SHP77 treated with DMSO at 0.1 percent for 48 hours (cell line): ENCODE measurements around the gene SLC22A8.
"Not testable (repeated sequence)": the region's sequence is repeated elsewhere in the genome, so short reads cannot be mapped to it uniquely, and the experiment has no call there.

Source experiments
- DNase-seq: peaks from one replicate; lab custom pipeline; 2025; lab: John Stamatoyannopoulos, UW

Gene SLC22A8

GRCh38 chr11:62985041-62985750 is 30.4 kb downstream of the SLC22A8 start:
- no peak for DNase-seq

- no peak for DNase-seq
Measured at GRCh38 chr11:62984451-62984991, 31.1 kb downstream of the SLC22A8 start, which contains the start of gene SLC22A6. Gene SLC22A6 (minus strand): TSS chr11:62984967. CDS start chr11:62984690, 277 bp downstream.

GRCh38 chr11:62983536-62984199 is 32.0 kb downstream of the SLC22A8 start:
- DNase-seq, result no peak

- no peak for DNase-seq
Measured at GRCh38 chr11:62981743-62982142, 33.9 kb downstream of the SLC22A8 start.

GRCh38 chr11:62980133-62980760 is 35.4 kb downstream of the SLC22A8 start:
- DNase-seq, result no peak

- no peak for DNase-seq
Measured at GRCh38 chr11:62976109-62976508, 39.5 kb downstream of the SLC22A8 start.

- peak; percentile 49 for DNase-seq
Measured at GRCh38 chr11:62974848-62975522, 40.7 kb downstream of the SLC22A8 start.

- no peak for DNase-seq
Measured at GRCh38 chr11:62965574-62965973, 50.1 kb downstream of the SLC22A8 start.

- DNase-seq, result no peak
Measured at GRCh38 chr11:62962391-62962790, 53.2 kb downstream of the SLC22A8 start.

- DNase-seq, result no peak
Measured at GRCh38 chr11:62961017-62961570, 54.5 kb downstream of the SLC22A8 start.

- no peak for DNase-seq
Measured at GRCh38 chr11:62959422-62959980, 56.1 kb downstream of the SLC22A8 start.

GRCh38 chr11:62958547-62959421 is 56.9 kb downstream of the SLC22A8 start:
- DNase-seq, result no peak

GRCh38 chr11:62957147-62957546 is 58.5 kb downstream of the SLC22A8 start:
- DNase-seq, result no peak

- no peak for DNase-seq
Measured at GRCh38 chr11:62954478-62954877, 61.2 kb downstream of the SLC22A8 start.

- DNase-seq, result no peak
Measured at GRCh38 chr11:62953811-62954210, 61.8 kb downstream of the SLC22A8 start.

GRCh38 chr11:62948765-62949320 is 66.8 kb downstream of the SLC22A8 start:
- no peak for DNase-seq

- not testable (repeated sequence) for DNase-seq
Measured at GRCh38 chr11:62945538-62945937, 70.1 kb downstream of the SLC22A8 start.
